Fibroblast of lung (primary cell): ENCODE data around the gene ZNF445.
"Not testable (repeated sequence)": the region's sequence is repeated elsewhere in the genome, so short reads cannot be mapped to it uniquely, and the experiment has no call there.

Experiments used
- EZH2 ChIP-seq: IDR thresholded peaks from 2 replicates; pipeline ENCODE4 v1.5.1; 2012; ENCODE audit warnings: low read length, control low read depth, mild to moderate bottlenecking; ENCODE audit errors: missing control alignments
- TF ChIP-seq, protein P1 (sequence below), 2 donors: IDR thresholded peaks in 1 of 2; conservative IDR thresholded peaks in 1 of 2; 1 replicate in 1 of 2; 2 replicates in 1 of 2; pipeline ENCODE4 v1.5.1; 2011 to 2012; ENCODE audit warnings: low read length in 2 of 2, control low read depth in 1 of 2, inconsistent platforms in 1 of 2, low read depth in 1 of 2, mild to moderate bottlenecking in 1 of 2

DNA sequence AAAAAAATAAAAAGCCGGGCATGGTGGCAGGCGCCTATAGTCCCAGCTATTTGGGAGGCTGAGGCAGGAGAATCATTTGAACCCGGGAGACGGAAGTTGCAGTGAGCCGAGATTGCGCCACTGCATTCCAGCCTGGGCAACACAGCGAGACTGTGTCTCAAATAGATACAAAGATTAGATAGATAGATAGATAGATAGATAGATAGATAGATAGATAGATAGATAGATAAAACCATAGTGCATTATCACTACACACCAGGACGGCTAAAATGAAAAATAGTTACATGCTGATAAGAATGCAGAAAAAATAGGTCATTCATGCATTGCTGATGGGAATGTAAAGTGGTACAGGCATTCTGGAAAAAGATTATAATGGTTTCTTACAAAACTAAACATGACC, 79.2 kb downstream of the ZNF445 start:
- TF ChIP-seq, protein P1, sequence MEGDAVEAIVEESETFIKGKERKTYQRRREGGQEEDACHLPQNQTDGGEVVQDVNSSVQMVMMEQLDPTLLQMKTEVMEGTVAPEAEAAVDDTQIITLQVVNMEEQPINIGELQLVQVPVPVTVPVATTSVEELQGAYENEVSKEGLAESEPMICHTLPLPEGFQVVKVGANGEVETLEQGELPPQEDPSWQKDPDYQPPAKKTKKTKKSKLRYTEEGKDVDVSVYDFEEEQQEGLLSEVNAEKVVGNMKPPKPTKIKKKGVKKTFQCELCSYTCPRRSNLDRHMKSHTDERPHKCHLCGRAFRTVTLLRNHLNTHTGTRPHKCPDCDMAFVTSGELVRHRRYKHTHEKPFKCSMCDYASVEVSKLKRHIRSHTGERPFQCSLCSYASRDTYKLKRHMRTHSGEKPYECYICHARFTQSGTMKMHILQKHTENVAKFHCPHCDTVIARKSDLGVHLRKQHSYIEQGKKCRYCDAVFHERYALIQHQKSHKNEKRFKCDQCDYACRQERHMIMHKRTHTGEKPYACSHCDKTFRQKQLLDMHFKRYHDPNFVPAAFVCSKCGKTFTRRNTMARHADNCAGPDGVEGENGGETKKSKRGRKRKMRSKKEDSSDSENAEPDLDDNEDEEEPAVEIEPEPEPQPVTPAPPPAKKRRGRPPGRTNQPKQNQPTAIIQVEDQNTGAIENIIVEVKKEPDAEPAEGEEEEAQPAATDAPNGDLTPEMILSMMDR (conservative IDR thresholded peaks at IDR 0.05 in 1 of 2, IDR thresholded peaks at IDR 0.05 in 1 of 2; ENCODE audit: low read depth in 1 of 2, low read length in 2 of 2), result not testable (repeated sequence)
- TF ChIP-seq EZH2, result not testable (repeated sequence)
